IPS-18c (cell line): ENCODE measurements around the gene PHKB.

Experiments
- H3K4me3 ChIP-seq: 2 replicates; pipeline ENCODE4 v1.7.0; 2013; ENCODE audit warnings: low read depth, mild to moderate bottlenecking, low read length, moderate library complexity; ENCODE audit not compliant: insufficient read depth
- H3K9me3 ChIP-seq: one replicate; pipeline ENCODE4 v1.6.1; 2013; ENCODE audit warnings: mild to moderate bottlenecking, low read length, moderate library complexity; ENCODE audit not compliant: control insufficient read depth, insufficient read depth

Gene PHKB

GRCh38 chr16:47578033-47578432, 116.9 kb downstream of the PHKB start:
- peaks cover 2% of the 10 kb centered on the region for H3K9me3 ChIP-seq
- no peak overlapping the region for H3K4me3 ChIP-seq

DNA sequence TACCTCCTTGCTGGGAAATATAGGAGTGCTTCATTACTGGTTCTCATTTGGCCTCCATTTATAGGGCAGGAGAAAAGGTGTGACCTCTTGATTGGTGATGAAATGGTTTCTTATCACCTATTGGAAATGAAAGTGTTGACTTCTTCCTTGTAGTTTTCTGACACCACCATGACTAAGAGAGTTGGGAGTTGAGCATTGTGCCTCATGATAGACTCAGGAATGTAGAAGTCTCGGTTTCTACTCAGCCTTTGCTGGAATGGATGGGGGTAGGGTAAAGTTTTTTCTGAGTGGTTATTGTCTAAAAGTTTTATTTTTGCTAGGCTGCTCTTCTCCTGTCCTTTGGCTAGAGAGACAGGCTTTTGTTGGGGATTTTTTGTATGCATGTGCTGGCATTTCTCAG, 117.4 kb downstream of the PHKB start:
- Histone ChIP-seq H3K4me3 (no peak overlapping the region), H3K9me3 (peaks cover 2% of the 10 kb centered on the region)

DNA sequence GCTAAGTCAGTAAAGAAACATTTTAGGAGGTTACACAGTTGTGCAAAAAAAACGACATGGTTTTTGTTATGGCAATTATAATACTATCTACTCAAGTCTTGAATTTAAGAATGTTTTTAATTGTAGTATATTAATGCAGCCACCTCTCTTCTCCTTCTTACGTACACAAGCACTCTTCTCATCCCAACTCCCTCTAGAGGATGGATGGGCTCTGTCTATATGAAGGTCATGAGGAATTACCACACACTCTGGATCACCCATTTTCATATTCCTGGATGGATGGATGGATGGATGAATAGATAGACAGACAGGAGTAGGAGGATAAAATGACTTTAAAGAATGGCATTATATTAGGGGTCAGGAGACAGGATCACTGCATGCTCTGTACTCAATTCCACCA, 120.0 kb downstream of the PHKB start:
- no peaks in the 10 kb centered on the region for H3K9me3 ChIP-seq
- H3K4me3 ChIP-seq = no peak overlapping the region

GRCh38 chr16:47584464-47585225, 123.5 kb downstream of the PHKB start:
- Histone ChIP-seq H3K9me3 (no peaks in the 10 kb centered on the region), H3K4me3 (no peak overlapping the region)

DNA sequence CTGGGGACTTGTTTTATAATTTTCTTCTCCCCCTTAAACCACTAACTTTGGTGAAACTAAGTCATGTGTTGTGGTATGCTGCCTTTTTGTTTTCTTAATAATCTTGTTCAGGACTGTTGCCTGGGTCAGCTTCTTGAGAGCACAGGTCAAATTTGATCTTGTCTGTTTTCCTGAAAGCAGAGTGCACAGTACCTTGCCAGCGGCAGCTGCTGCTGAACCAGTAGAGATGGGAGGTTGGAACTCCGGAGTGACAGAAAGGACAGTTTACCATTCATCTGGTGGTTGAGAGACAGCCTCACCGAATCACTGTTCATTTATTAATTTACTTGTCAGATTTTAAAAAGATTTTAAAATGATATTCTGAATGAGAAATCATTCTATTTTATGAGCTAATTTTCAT, 125.0 kb downstream of the PHKB start:
- H3K4me3 ChIP-seq = no peak overlapping the region
- no peaks in the 10 kb centered on the region for H3K9me3 ChIP-seq

DNA sequence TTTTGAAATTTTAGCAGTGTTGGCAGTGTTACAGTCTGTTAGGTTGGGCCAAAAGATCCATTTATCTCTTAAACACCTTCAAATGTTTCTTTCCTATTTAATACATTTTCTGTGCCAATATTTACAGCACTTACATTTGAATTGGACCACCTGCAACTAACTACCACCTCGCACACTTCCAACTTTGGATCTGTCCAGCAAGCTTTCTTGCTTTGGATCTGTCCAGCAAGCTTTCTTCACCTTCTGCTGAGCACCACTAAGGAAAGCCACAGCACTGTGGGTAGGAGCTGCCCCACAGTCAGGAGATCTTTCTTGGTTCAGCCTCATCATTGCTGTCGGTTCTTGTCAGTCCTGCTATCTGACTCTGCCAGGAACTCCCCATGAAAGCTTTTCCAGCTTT, 129.3 kb downstream of the PHKB start:
- Histone ChIP-seq H3K4me3 (no peak overlapping the region), H3K9me3 (no peaks in the 10 kb centered on the region)

DNA sequence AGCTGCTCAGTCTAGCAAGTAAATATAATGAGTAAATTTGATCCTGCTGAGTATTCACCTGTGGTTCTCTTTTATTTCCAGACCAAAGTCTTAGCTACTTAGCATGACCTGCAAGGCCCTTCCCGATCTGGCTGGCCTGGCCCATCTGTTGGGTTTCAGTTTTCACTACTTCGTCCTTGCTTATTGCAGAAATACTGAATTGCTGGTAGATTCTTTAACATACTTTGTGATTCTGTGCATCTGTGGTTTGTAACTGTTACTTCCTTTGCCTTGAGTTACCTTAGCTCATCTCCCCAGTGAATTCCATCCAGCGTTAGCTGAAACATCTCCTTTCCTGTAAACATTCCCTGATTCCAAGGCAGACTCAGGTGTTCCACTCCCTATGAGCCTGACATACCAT, 131.1 kb downstream of the PHKB start:
- no peak overlapping the region for H3K4me3 ChIP-seq
- no peaks in the 10 kb centered on the region for H3K9me3 ChIP-seq

DNA sequence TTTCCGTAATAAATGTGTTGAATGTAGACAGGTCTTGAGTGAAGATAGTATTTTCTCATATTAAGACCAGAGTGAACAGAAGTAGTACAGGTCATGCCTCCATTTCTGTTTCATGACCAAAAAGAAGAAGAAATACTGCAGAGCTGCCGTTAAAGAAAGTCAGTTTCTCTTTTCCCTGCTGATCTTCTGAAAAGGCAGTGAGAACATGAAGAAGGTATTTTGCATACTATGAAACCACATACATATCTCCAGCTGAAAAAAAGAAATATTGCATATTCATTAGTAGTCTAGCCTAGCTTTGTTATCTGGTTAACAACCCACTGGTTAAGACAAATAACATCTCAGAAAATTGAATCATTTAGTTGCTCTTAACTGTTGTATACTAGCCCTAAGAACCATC, 138.4 kb downstream of the PHKB start:
- H3K4me3 ChIP-seq = no peak overlapping the region
- no peaks in the 10 kb centered on the region for H3K9me3 ChIP-seq

- no peaks in the 10 kb centered on the region for H3K9me3 ChIP-seq
- no peak overlapping the region for H3K4me3 ChIP-seq
Measured at GRCh38 chr16:47600376-47600775, 139.2 kb downstream of the PHKB start.

- no peaks in the 10 kb centered on the region for H3K9me3 ChIP-seq
- H3K4me3 ChIP-seq = no peak overlapping the region
Measured at GRCh38 chr16:47604306-47604705, 143.2 kb downstream of the PHKB start.

- Histone ChIP-seq H3K4me3 (no peak overlapping the region), H3K9me3 (no peaks in the 10 kb centered on the region)
Measured at GRCh38 chr16:47611042-47611441, 149.9 kb downstream of the PHKB start.

- Histone ChIP-seq H3K9me3 (no peaks in the 10 kb centered on the region), H3K4me3 (no peak overlapping the region)
Measured at GRCh38 chr16:47611848-47612493, 150.8 kb downstream of the PHKB start.

GRCh38 chr16:47612711-47613110, 151.6 kb downstream of the PHKB start:
- Histone ChIP-seq H3K9me3 (no peaks in the 10 kb centered on the region), H3K4me3 (no peak overlapping the region)

DNA sequence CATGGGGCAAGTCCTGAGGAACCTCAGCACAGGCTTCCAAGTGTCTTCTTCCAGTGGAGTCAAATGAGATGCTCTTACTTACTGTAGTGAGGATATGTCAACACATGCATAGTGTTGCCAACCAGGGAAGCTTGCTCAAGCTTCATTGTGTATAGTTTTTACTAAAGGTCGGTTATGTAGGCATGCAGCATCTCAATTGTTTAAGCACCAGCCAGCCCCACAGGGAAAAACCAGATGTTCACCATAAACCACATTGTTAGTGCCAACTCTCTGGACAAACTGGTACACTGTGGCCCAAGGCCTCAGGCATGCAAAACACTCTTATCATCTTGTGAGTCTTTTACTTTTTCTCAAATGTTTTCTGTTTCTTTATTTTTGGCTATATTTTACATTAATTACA, 152.1 kb downstream of the PHKB start:
- H3K9me3 ChIP-seq = no peaks in the 10 kb centered on the region

GRCh38 chr16:47617732-47618131, 156.6 kb downstream of the PHKB start:
- Histone ChIP-seq H3K4me3 (no peak overlapping the region), H3K9me3 (no peaks in the 10 kb centered on the region)

More for the DNA sequence above, 152.1 kb downstream of the PHKB start:
- H3K4me3 ChIP-seq = no peak overlapping the region

GRCh38 chr16:47622451-47623176, 161.5 kb downstream of the PHKB start:
- H3K9me3 ChIP-seq = no peaks in the 10 kb centered on the region
- no peak overlapping the region for H3K4me3 ChIP-seq

GRCh38 chr16:47624563-47624962, 163.4 kb downstream of the PHKB start:
- Histone ChIP-seq H3K4me3 (no peak overlapping the region), H3K9me3 (no peaks in the 10 kb centered on the region)

GRCh38 chr16:47625115-47625567, 164.0 kb downstream of the PHKB start:
- Histone ChIP-seq H3K4me3 (no peak overlapping the region), H3K9me3 (no peaks in the 10 kb centered on the region)
